H1 (cell line): ENCODE measurements around the gene AEBP1. TPM values are rescaled to one million over a fixed set of nuclear protein-coding genes. Genes with fewer than 3 reads are reported as not detected.

Experiments used
- CBX5 ChIP-seq: fragments of 300-800, 300-1000 bp; sonication (generic); IDR thresholded peaks from 2 replicates; pipeline ENCODE4 v1.7.1; 2016; ENCODE audit warnings: antibody characterized with exemption, low read length, low read depth
- CHD1 ChIP-seq: IDR thresholded peaks from 2 replicates; pipeline ENCODE4 v1.6.1; 2012; ENCODE audit warnings: low read depth, low read length, improper control_type of control experiment
- GTF2F1 ChIP-seq: IDR thresholded peaks from 2 replicates; pipeline ENCODE4 v1.6.1; 2012; ENCODE audit warnings: low read depth, low read length, improper control_type of control experiment, borderline replicate concordance
- MAFK ChIP-seq: IDR thresholded peaks from 2 replicates; pipeline ENCODE4 v1.6.1; 2012; ENCODE audit warnings: low read depth, mild to moderate bottlenecking, improper control_type of control experiment, low read length
- NANOG ChIP-seq: IDR thresholded peaks from 2 replicates; pipeline ENCODE4 v1.6.1; 2011; ENCODE audit warnings: low read length, low read depth, mild to moderate bottlenecking, inconsistent platforms; ENCODE audit not compliant: insufficient read depth, poor library complexity, severe bottlenecking
- POLR2A ChIP-seq, 2 experiments: IDR thresholded peaks; 1 replicate in 1 of 2; 2 replicates in 1 of 2; pipeline ENCODE4 v1.6.1; 2011; ENCODE audit warnings: low read depth in 2 of 2, low read length in 2 of 2, mild to moderate bottlenecking in 2 of 2; ENCODE audit errors: control extremely low read depth in 1 of 2
- RBBP5 ChIP-seq: IDR thresholded peaks from 2 replicates; pipeline ENCODE4 v1.7.1; 2012; ENCODE audit warnings: low read depth, mild to moderate bottlenecking, inconsistent platforms, low read length, moderate library complexity, borderline replicate concordance
- SIX5 ChIP-seq: IDR thresholded peaks from 2 replicates; pipeline ENCODE4 v1.6.1; 2011; ENCODE audit warnings: mild to moderate bottlenecking, low read depth, low read length
- TAF7 ChIP-seq: optimal IDR thresholded peaks from 2 replicates; pipeline ENCODE3; 2011; ENCODE audit warnings: low read depth, mild to moderate bottlenecking, inconsistent platforms, low read length, moderate library complexity, borderline replicate concordance
- TCF12 ChIP-seq: IDR thresholded peaks from 2 replicates; pipeline ENCODE4 v1.6.1; 2011; ENCODE audit warnings: low read depth, mild to moderate bottlenecking, low read length
- polyA plus RNA-seq, 7 experiments: library from polyadenylated mRNA; depleted of rRNA in 3 of 7; stranded (reverse) in 5 of 7; unstranded in 2 of 7; fragments of >200 nt in 5 of 7; fragments of 200-250 nt in 2 of 7; gene quantifications; 1 replicate in 5 of 7; 2 replicates in 1 of 7; 4 replicates in 1 of 7; pipeline versions ENCODE4 v1.2.1 to v1.2.3, GENCODE V29; 2011 to 2013; ENCODE audit warnings: missing spikeins in 2 of 7, mixed read lengths in 2 of 7
- total RNA-seq: library from RNA; stranded (reverse); fragmentation: NEBNext Ultra II Directional; extraction: Animal tissue kit (Norgen Biotek cat#: 25700); gene quantifications from 2 replicates; pipeline ENCODE4 v1.2.1, GENCODE V29; 2021

Gene AEBP1
- total and polyA plus RNA-seq, 2 of the 8 experiments (the other 6 are each of a cell fraction or from before 2014, with no cell fraction given): 10.4 to 41.2 TPM

- TF ChIP-seq GTF2F1 (no peak), SIX5 (no peak), CBX5 (no peak), RBBP5 (no peak), TCF12 (no peak), NANOG (no peak), CHD1 (no peak), POLR2A (IDR thresholded peaks at IDR 0.05; ENCODE audit: control extremely low read depth in 1 of 2, low read depth in 2 of 2, low read length in 2 of 2) (no peak), TAF7 (no peak), MAFK (no peak)
Measured at GRCh38 chr7:44157116-44158080, 53.3 kb downstream of the AEBP1 start (continued).
